ENCODE results near the gene GAMT.
"Not testable (repeated sequence)": the region's sequence is repeated elsewhere in the genome, so short reads cannot be mapped to it uniquely, and the experiment has no call there.

The GAMT gene

DNA sequence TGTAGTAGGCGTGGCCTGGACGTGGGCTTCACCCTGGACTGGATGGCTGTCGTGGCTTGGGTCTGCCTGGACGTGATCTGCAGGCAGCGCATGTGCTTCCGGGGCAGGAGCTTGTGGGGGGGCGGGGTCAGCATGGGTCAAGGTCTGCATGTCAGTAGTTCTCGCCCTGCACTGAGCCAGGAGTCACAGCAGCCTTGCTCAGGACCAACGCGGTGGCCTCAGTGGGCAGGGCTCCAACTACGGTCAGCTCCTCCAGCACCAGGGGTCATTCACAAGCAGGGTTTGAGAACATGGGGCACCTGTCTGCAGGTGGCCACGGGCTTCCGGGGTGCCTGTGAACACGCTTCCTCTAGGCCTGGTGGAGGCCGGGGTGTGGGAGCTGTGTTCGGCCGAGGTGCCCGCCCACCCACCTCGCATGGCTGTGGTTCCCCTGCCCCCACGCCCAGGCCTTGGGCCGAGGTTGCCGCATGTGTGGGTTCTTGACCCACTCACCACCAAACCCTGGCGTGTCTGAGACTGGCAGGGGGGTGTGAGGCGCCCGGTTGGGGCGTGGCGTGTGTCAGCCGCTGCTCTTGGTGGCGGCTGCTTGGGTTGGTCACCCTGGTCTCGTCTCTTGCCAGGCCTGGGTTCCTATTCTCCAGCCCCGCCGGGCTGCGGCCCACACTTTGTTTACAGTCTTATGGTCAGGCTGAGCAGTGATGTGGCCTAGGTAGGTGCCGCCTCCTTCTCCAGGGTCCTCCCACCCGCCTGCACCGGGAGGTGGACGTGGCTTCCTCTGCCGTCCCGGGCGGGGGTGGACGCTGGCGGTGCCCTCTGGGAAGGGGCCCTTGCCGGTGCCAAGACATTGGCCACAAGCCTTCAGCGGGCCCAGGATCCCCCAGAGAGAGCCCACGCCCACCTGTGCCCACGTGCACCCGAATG is 32.0 kb upstream of the GAMT start:
- no peak for DNase-seq

DNA sequence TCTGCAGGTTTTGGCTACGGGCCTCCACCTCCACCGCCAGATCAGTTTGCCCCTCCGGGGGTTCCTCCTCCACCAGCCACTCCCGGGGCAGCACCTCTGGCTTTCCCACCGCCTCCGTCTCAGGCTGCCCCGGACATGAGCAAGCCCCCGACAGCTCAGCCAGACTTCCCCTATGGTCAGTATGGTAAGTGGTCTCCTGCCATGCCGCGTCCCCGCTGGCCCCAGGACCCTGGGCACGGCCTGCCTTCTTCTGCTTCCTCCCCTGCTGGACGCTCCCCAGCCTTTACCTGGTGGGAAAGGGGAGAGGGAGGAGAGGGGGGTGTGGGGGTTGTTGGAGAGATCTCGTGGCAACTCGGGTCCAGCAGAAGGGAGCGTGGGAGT is 31.2 kb upstream of the GAMT start:
- no peak for DNase-seq

DNA sequence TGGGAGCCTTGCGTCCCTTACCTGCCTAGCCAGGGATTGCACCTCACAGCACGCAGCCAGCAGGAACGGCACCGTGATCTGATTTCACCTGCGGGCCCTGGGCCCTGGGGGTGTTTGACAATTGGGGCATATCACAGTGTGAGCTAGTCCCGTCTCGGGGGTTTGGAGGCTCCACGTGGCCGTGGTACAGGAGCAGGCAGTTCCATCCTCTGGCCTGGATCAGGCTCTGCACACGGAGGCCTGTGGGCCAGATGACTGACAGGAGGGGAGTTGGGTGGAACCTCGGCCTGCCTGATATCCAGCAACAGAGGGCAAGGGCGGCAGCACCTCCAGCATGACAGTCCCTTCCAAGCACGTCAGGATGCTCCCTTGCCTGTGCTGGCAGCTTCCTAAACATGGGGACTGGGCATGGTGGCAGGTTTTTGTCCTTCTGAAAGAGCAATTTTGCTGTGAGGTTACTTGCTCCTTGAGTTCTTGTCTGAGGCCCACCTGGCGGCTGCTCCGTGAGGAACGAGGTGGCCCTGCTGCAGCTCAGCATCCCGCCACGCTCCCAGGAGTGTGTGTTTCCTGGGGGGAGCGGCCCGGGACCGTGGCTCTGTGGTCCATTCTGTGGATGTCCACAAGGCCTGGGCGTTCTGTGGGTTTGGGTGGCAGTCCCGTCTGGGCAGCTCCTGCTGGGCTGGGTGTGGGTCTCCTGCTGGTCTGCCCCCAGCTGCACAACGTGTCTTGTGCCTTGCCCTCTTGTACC is 30.6 kb upstream of the GAMT start:
- DNase-seq, result no peak

DNA sequence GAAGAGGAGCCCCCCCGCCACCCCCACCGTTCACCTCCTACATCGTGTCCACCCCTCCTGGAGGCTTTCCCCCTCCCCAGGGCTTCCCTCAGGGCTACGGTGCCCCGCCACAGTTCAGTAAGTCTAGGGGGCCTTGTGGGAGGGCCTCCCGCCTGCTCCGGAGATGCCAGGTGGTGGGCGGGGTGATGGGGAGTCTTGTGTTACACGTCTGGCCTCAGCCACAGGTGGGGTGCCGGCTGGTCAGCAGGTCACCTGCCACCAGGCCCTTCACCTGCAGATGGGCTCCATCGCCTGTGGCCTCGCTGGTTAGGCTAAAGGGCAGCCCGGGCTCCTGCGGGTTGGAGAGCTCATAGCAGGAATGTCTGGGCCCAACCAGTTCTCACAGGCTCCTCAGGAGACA is 28.9 kb upstream of the GAMT start:
- DNase-seq, result no peak

DNA sequence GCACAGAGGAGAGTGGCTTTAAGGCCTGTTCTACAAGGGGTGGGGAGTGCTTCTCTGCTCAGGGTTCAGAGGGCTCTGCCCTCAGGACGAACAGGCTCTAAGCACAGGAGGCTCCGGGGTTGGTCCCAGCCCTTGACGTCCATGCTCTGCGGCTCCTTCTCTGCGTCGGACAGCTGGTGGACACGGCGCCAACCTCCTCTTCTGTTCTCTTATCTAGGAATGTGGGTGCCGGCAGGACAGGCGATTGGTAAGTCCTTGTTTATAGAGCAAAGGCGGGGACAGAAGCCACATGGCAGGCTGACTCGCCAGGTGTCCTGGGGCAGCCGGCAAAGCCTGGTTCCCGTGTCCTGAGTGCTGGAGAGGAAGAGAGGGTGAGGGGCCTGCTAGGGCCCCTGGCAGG is 28.4 kb upstream of the GAMT start:
- no peak for DNase-seq

DNA sequence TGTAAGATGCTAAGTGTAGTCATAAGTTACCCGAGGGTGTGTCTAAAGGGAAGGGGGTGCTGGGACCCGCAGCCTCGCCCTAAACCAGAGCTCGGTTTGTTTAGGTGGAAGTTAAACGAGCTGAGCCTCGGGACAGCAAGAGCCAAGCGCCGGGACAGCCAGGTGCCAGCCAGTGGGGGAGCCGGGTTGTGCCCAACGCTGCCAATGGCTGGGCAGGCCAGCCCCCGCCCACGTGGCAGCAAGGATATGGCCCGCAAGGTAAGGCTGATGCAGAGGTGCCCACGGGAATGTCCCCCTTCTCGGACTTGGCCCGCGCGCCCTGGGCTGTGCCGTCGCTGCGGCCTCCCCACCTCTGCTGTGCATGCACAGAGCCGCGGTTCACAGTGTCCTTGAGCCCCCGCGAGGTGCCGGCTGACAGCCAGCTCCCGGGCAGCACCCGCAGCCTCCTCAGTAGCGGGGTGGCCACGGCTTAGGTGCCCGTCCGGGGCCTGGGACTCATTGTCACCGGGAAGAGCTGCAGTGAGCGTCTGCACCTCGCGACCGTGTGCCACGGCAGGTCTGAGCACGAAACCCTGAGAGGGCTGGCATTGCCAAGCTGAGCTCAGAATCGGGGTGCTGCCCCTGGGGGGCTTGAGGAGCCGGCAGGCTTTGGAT is 27.5 kb upstream of the GAMT start:
- DNase-seq, result no peak

DNA sequence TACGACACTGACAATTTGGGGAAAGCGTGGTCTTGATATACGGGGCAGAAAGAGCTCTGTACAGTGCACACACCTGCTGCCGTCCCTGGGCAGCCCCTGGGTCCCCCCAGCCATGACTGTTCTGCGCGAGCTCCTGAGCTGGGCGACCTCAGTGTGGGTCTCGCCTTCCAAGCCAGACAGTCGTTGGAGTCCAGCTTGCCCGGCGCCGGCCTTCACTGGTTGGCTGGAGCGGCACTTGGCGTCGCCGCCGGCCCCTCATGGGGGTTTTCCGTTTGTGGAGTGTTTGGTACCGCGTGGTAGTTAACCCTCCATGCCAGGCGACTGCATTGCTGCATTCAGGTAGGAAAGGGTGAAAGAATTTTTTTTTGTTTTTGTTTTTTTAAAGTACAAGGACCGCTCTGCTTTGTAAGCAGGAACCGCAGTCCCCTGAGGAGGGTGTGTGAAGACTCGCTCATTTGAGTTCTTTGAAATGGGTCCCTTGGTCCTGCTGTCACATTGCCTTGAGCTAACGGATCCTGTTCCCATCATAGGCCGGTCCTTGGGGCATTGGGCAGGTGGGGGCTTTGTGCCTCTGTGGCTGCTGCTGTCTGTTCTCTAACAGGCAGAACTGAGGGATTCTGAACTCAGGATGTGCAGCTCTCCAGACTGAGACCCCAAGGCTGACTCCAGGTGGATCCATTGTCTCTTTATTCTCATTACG is 26.0 kb upstream of the GAMT start:
- no peak for DNase-seq

DNA sequence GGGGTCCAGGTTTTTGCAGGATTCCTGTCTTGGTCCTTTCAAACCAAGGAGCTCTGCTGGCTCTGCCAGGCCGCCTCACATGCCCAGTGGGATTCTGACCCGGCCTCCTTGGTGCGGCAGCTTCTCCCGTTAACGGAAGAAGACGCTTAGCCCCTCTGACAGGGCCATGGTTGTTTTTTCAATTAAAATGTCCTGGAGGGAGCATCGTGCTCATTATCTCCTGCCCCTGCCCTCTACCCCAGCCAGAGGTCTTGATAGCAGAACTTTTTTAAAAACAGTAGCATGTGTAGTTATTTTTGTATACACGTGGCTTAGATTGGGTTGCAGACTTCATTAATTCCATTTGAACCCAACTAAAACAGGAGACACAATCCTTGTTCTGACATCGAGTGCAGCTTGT is 25.4 kb upstream of the GAMT start:
- DNase-seq, result no peak

DNA sequence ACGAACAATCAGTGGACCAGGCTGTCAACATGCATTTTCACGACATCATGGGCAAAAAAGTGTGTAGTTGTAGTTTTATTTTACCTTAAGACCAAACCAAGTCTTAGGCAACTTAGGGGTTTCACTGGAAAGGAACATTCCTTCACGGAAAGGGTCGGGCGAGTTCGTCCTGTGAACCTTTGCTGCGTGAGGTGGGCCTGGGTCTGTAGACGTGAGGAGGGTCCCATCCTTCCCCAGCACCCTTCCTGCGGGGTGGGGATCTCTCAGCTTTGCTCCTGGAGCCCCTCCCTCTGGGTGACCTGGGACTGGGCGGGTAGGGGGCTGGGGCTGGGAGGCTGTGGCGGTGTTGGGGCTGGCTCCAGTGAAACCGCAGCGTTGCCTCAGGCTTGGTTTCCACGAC is 24.6 kb upstream of the GAMT start:
- no peak for DNase-seq

DNA sequence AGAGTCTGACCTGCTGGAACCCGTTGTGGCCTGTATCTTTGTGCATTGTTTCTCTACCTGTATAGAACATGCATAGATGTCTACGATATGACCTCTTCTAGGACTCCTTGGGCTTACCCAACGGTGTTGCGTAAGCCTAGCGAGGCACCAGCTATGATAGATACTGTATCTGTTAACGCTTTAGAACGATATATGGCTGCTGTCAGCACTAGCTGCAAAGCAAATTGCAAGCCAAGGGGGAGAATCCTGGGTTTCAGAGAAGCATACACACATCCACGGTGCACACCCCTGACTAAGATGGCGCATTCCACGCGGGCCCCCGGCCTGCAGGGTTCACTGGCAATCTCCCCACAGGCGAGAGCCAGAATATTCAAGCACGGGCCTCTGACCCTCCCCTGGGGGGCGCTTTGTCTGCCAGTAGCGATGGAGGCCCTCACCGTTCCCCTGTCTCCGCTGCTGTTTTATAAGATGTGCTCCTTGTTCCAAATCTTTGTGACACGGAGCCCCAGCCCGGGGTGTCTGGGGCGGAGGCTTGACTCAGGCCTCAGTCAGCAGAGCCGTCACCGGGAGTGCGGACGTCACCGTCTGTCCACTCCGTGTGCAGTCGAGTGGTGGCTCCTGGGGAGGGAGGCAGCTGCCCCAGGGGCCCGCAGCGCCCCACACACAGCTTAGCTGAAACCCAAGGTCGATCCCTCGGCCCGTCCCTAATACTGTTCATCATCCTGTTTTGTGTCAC is 23.9 kb upstream of the GAMT start:
- DNase-seq, result no peak

DNA sequence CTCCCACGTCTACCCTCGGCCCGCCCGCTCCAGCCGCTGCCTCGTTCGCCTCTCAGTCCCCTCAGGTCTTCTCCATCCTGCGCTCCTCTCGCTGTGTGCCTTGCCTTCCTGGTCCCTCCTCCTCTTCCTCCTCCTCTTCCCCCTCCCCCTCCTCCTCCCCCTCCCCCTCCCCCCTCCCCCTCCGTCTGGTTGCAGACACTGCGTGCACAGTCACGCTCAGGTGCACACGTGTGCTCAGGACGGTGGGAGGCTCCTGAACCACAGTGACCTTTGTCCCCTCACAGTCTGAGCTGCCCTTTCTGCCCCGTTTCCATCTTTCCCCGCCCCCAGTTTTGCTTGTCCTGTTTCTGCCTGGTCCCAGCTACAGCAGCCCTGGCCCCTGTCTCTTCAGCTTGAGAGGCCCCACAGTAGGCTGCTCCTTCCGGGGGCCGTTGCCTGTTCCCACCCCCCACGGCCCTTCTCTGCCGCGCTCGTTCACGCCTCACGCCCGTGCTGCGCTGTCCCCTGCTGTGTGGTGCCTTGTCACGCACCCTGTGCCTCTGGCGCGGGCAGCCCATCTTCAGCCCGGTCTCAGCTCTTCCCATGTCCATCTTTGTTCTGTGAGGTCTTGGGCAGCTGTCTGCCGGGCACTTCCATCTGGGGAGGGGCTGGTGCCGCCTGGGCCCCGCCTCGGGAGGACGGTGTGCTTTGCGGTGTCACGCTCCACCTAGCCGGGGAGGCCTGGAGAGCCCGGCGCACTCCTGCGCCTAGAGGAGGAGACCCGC is 23.0 kb upstream of the GAMT start:
- no peak for DNase-seq

DNA sequence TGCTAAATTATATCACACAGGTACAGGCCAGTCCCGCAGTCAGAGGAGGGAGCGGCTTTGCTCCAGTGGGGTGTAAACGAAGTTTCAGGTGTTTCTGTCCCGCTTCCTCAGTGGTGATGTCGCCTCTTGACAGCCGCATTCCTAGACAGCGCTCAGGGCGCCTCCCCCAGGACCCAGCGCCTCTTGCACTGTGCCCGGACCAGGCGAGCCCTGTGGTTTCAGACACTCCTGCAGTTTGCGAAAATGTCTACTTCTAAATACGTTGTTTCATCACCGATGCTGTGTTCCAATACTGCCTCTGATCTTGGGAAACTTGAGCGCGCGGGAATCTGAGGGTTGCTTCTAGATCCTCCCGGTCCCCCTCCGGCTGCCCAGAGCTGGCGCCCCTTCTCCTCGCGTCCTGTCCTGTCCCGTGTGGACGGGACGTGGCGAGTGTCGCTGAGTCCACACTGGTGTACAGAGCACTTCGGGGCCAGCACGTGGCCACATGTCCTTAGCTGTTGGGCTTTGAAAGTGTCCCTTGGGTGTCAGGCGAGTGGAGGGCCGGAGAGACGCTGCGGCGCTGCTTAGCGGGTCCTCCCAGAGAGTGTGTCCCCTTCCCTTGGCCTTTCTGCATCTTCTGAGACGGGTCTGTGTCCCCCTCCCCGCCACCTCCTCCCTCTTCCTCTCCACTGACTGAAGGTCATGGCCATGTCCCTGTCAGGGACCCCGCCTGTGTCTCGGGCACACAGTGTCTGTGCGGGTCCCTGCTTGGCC is 22.3 kb upstream of the GAMT start:
- no peak for DNase-seq

DNA sequence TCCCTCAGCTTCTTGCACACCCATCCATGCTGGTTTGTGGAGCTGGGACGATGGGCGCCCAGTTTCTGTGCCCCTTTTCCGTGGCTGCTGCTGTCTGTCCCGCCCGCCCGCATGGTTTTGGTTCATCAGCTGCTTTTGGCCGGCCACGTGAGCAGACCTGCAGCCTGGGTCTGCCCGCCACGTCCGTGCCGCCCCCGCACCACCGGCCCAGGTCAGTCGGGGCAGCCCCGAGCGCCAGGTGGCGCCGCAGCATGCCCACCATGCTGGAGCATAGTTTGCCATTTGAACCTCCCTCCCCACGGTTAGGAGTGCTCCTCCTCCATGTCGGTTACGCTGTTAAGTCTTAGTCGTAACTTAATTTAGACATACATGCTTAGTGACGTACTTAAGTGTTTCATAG is 21.6 kb upstream of the GAMT start:
- no peak for DNase-seq

DNA sequence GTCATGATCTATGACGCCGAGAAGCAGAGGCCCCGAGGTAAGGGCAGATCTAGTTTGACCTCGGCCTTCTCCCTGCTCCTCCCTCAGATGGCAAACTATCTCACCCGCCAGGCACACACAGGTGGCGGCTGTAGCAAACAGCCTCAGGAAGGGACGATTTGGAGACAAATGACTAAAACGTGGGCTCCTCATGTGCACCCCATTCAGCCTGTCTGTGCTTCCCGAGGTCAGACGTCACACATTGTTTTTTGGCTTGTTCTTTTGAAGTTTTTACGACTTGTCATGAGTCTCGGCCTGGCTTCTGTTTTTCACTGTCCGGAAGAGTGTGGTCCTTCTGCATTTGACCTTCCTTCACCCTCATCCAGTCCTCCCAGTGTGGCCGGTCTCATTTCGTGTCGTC is 21.0 kb upstream of the GAMT start:
- DNase-seq, result no peak

DNA sequence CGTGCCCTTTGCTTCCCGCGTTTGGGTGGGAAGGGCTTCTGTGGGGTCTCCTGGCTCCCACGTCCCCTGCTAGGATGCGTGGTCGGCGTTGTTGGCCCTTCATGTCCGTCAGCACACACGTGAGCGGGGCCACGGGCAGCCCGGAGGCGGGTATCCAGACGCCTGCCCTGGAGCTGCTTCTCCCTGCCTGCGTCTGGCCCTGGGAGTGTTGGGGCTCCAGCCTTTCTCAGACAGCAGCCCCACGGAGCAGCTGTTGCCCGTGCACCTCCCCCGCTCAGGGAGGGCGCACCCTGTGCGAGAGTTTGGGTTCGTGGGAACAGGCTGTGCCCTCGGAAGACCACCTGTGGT is 20.6 kb upstream of the GAMT start:
- DNase-seq, result no peak

DNA sequence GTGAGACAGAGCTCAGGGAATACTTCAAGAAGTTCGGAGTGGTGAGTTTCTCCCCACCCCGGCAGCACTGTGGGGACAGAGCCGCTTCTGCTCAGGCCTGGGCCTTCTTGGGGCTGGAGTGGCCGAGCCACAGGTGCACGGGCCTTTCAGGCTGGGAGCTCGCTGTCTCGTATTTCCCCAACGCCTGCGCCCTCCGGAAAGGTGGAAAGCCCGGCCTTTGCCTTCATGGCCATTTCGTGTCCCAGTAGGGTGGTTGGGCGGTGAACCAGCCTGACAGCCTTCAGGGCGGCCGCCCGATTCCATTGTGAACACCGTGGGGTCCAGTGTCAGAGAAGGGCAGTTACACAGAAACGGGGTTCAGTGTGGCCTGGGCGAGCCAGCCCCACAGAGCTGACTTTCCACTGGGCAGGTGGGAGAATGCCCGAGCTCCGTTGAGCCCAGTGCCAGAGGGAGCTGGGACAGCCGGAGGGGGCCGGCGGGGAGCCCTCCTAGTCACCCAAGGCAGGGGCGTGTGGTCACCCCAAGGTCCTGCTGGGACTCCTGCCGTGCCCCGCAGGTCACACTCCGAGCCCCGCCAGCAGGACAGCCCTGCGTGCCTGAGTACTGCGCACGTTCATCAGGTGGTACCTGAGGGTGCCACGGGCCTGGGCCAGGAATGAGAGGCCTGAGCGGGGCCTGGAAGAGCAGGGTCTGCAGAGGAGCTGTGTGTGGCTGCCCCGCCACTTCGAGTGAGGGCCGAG is 20.0 kb upstream of the GAMT start:
- DNase-seq, result no peak

DNA sequence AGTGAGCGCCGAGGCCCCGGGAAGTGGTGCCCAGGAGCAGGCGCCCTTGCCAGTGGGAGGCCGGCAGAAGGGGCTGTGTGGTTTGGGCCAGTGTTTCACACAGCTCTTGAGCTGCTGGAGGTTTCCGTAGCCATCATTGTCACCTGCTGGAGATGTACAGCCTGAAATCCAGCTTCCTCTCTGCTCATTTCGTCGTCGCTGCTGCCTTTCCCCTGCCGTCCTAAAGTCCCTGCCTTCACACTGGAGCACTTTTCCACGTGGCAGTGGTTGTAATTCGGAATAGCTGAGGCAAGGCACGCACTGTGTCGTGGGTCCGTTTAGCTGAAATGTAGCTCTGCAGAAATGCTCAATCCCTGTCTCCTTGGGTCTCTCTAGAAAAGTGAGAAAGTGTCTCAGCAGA is 19.2 kb upstream of the GAMT start:
- no peak for DNase-seq

DNA sequence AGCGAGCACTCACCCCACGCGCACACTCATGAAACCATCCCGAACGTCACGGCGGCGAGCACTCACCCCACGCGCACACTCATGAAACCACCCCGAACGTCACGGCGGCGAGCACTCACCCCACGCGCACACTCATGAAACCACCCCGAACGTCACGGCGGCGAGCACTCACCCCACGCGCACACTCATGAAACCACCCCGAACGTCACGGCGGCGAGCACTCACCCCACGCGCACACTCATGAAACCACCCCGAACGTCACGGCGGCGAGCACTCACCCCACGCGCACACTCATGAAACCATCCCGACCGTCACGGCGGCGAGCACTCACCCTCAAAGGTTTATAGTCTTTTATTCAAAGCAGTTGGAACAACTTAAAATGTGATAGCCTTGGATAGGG is 18.7 kb upstream of the GAMT start:
- DNase-seq, result not testable (repeated sequence)

DNA sequence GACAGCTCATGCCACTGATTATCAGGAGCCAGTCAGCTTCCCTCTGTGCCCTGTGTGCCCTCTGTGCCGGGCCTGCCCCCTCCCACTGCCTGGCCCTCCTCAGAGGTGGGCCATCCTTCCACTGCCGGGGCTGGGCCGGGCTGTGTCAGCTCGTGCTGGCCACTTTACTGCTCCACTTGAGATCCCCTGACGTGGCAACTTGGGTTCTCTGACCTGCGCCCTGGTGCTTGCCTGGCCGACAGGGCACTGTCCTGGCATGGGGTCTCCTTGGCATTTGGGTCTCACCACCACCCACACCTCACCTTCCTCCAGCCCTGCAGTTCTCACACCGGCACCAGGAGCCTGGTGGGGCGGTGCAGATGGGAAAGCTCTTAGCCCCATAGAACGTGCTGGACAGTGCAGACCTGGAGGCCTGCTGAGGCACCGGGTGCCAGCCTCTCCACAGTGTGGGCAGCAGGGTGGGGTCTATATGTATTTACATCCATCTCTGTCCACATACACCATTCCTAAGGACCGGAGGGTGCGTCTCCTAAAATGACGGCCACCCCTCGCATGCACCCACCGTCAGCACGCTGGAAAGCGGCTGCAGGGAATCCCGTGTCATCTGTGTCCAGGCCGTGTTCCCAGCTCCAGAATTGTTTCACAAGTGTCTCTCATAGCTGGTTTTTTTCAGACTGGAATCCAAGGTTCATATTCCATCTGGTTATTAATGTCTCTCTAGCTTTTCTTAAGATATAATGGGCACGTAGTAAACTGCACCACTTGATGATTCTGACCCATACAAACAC is 17.8 kb upstream of the GAMT start:
- DNase-seq, result no peak

DNA sequence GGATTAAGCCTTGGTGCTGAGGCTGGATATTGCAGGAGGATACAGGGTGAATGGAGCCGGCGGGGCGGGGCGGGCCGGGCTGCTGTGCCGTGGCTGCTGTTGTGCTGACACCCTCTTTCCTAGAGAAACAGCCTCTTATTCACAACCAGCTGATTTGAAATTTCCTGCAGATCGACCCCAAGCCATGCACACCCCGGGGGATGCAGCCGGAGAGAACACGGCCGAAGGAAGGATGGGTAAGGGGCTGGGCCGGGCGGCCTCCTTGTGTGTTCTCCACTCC is 17.1 kb upstream of the GAMT start:
- DNase-seq, result no peak
